Panc1 (cell line): ENCODE measurements around the gene SCRG1.

Experiments used
- CTCF ChIP-seq: fragments of 450-650 bp; IDR thresholded peaks from 2 replicates; pipeline ENCODE4 v1.5.1; 2017; ENCODE audit warnings: mild to moderate bottlenecking
- POLR2AphosphoS5 ChIP-seq: IDR thresholded peaks from 2 replicates; pipeline ENCODE4 v1.6.1; 2012; ENCODE audit warnings: mild to moderate bottlenecking, low read depth, low read length, moderate library complexity
- REST ChIP-seq, 2 experiments: IDR thresholded peaks; 2 replicates each; pipeline ENCODE4 v1.6.1; 2011 to 2012; ENCODE audit warnings: low read depth in 2 of 2, control low read depth in 1 of 2, low read length in 1 of 2, mild to moderate bottlenecking in 1 of 2, moderate library complexity in 1 of 2; ENCODE audit not compliant: insufficient read depth in 1 of 2
- SIN3A ChIP-seq: IDR thresholded peaks from 2 replicates; pipeline ENCODE4 v1.6.1; 2012; ENCODE audit warnings: low read depth, mild to moderate bottlenecking, low read length, moderate library complexity, borderline replicate concordance; ENCODE audit not compliant: insufficient read depth
- TCF7L2 ChIP-seq: IDR thresholded peaks from 2 replicates; pipeline ENCODE4 v1.6.1; 2011; ENCODE audit warnings: mild to moderate bottlenecking, low read depth, low read length, inconsistent platforms

- TF ChIP-seq CTCF, result no peak
- TF ChIP-seq POLR2AphosphoS5, result no peak
- no peak for TF ChIP-seq TCF7L2
- no peak for TF ChIP-seq SIN3A
- TF ChIP-seq REST (IDR thresholded peaks at IDR 0.05; ENCODE audit: insufficient read depth in 1 of 2, low read depth in 2 of 2, low read length in 1 of 2), result no peak
These were observed 31.6 kb downstream of the SCRG1 start for GRCh38 chr4:173367285-173367684.
